Thoracic aorta (tissue), 2 donors: ENCODE data around the gene CTNNA2. TPM values are rescaled to one million over a fixed set of nuclear protein-coding genes. Genes with fewer than 3 reads are reported as not detected.

Source experiments
- ATAC-seq: fragments of 150-250 bp; one replicate; pipeline ENCODE4 v1.8.0; 2017; ENCODE audit warnings: low read depth; ENCODE audit not compliant: insufficient number of reproducible peaks, low FRiP score
- DNase-seq: peaks from one replicate; pipeline ENCODE4 v3.0.0-alpha.2; 2020; ENCODE audit warnings: low spot score
- H3K27ac ChIP-seq, 2 donors: fragments of 200-600 bp; sonication (generic); 1 replicate in 1 of 2; 2 replicates in 1 of 2; pipeline ENCODE4 v1.5.1; 2016; ENCODE audit warnings: mild to moderate bottlenecking in 2 of 2, moderate library complexity in 2 of 2
- H3K27me3 ChIP-seq: fragments of 200-600 bp; sonication (generic); replicated peaks from 2 replicates; pipeline ENCODE4 v1.6.0; 2016; ENCODE audit warnings: mild to moderate bottlenecking; ENCODE audit not compliant: insufficient read depth
- H3K36me3 ChIP-seq: fragments of 200-600 bp; sonication (generic); one replicate; pipeline ENCODE4 v1.5.1; 2016
- H3K4me1 ChIP-seq, 2 donors: fragments of 200-600 bp; sonication (generic); 1 replicate in 1 of 2; 2 replicates in 1 of 2; pipeline versions ENCODE4 v1.5.1 to v1.6.0; 2016; ENCODE audit warnings: low read depth in 2 of 2, mild to moderate bottlenecking in 1 of 2; ENCODE audit not compliant: control insufficient read depth in 1 of 2
- H3K4me3 ChIP-seq: fragments of 200-600 bp; sonication (generic); 2 replicates; pipeline ENCODE4 v1.5.1; 2016; ENCODE audit warnings: mild to moderate bottlenecking
- H3K9me3 ChIP-seq: fragments of 200-600 bp; sonication (generic); 2 replicates; pipeline ENCODE4 v1.5.1; 2016
- CTCF ChIP-seq: fragments of 200-600 bp; sonication (generic); IDR thresholded peaks from one replicate; pipeline ENCODE4 v1.5.1; 2019; ENCODE audit warnings: antibody characterized with exemption
- total RNA-seq, 2 donors: library from RNA; depleted of rRNA; stranded (reverse); fragments of >200 nt; gene quantifications; one replicate each; pipeline versions ENCODE4 v1.1.0 to v1.2.3, GENCODE V29; 2016

The CTNNA2 gene
- total RNA-seq, 2 donors from 2014 or later: not detected

- Histone ChIP-seq H3K27me3 (no peaks in the 10 kb centered on the region), H3K4me3 (no peak overlapping the region), H3K36me3 (no peaks in the 10 kb centered on the region), H3K4me1 (no peaks in the 10 kb centered on the region), H3K27ac (no peak overlapping the region), H3K9me3 (no peaks in the 10 kb centered on the region)
- TF ChIP-seq CTCF: no peak
- no peak for DNase-seq
- no peak for ATAC-seq
These were observed 861.3 kb downstream of the CTNNA2 start for GRCh38 chr2:80374105-80374504.

GRCh38 chr2:80377071-80377470 is 864.2 kb downstream of the CTNNA2 start:
- no peaks in the 10 kb centered on the region for H3K36me3 ChIP-seq
- no peak for DNase-seq
- H3K9me3 ChIP-seq: no peaks in the 10 kb centered on the region
- no peaks in the 10 kb centered on the region for H3K27me3 ChIP-seq
- no peak overlapping the region for H3K27ac ChIP-seq
- no peak for ATAC-seq
- H3K4me1 ChIP-seq: no peaks in the 10 kb centered on the region
- H3K4me3 ChIP-seq: no peak overlapping the region
- TF ChIP-seq CTCF: no peak

GRCh38 chr2:80380736-80381135 is 867.9 kb downstream of the CTNNA2 start:
- H3K27ac ChIP-seq: no peak overlapping the region
- H3K27me3 ChIP-seq: no peaks in the 10 kb centered on the region
- no peak for ATAC-seq
- DNase-seq: no peak
- TF ChIP-seq CTCF: no peak
- H3K4me1 ChIP-seq: no peaks in the 10 kb centered on the region
- H3K9me3 ChIP-seq: no peaks in the 10 kb centered on the region
- H3K4me3 ChIP-seq: no peak overlapping the region
- no peaks in the 10 kb centered on the region for H3K36me3 ChIP-seq

GRCh38 chr2:80381666-80382065 is 868.8 kb downstream of the CTNNA2 start:
- no peaks in the 10 kb centered on the region for H3K4me1 ChIP-seq

GRCh38 chr2:80392441-80392840 is 879.6 kb downstream of the CTNNA2 start:
- TF ChIP-seq CTCF: no peak
- Histone ChIP-seq H3K9me3 (no peaks in the 10 kb centered on the region), H3K4me3 (no peak overlapping the region), H3K27ac (no peak overlapping the region), H3K4me1 (no peaks in the 10 kb centered on the region), H3K27me3 (no peaks in the 10 kb centered on the region), H3K36me3 (no peaks in the 10 kb centered on the region)
- DNase-seq: no peak
- no peak for ATAC-seq

More at GRCh38 chr2:80381666-80382065, 868.8 kb downstream of the CTNNA2 start:
- H3K27ac ChIP-seq: no peak overlapping the region
- H3K27me3 ChIP-seq: no peaks in the 10 kb centered on the region
- H3K36me3 ChIP-seq: no peaks in the 10 kb centered on the region
- H3K4me3 ChIP-seq: no peak overlapping the region
- H3K9me3 ChIP-seq: no peaks in the 10 kb centered on the region
- ATAC-seq: no peak
- DNase-seq: no peak
- TF ChIP-seq CTCF: no peak
